SK-N-SH (cell line): ENCODE data around the gene SPRYD4.

Experiments
- CTCF ChIP-seq: fragments of 200-600 bp; sonication (generic); IDR thresholded peaks from 2 replicates; pipeline ENCODE4 v1.6.1; 2017; ENCODE audit warnings: antibody characterized with exemption, mild to moderate bottlenecking, moderate library complexity
- EZH2phosphoT487 ChIP-seq: fragments of 200-600 bp; sonication (generic); IDR thresholded peaks from 2 replicates; pipeline ENCODE4 v1.6.1; 2017; ENCODE audit warnings: low read depth, mixed run types, mild to moderate bottlenecking, antibody characterized with exemption, moderate library complexity, borderline replicate concordance
- GATA2 ChIP-seq: sonication (generic); formaldehyde crosslinking; IDR thresholded peaks from 2 replicates; pipeline ENCODE4 v1.5.0; 2020; ENCODE audit warnings: mild to moderate bottlenecking, missing genetic modification reagents
- JUND ChIP-seq: IDR thresholded peaks from 2 replicates; pipeline ENCODE4 v1.4.0; 2012
- MAX ChIP-seq: IDR thresholded peaks from 2 replicates; pipeline ENCODE4 v1.4.0; 2012; ENCODE audit warnings: low read depth
- NRF1 ChIP-seq: IDR thresholded peaks from 2 replicates; pipeline ENCODE4 v1.6.1; 2012; ENCODE audit warnings: low read depth, mild to moderate bottlenecking, low read length
- POLR2AphosphoS5 ChIP-seq: IDR thresholded peaks from 2 replicates; pipeline ENCODE4 v1.6.1; 2012; ENCODE audit warnings: low read depth, low read length
- RFX5 ChIP-seq: IDR thresholded peaks from 2 replicates; pipeline ENCODE4 v1.6.1; 2012; ENCODE audit warnings: mild to moderate bottlenecking, improper control_type of control experiment, low read length
- USF2 ChIP-seq: fragments of 150-350 bp; IDR thresholded peaks from 2 replicates; pipeline ENCODE4 v1.6.1; 2017; ENCODE audit warnings: antibody characterized with exemption, low read length, low read depth, borderline replicate concordance
- YY1 ChIP-seq: IDR thresholded peaks from 2 replicates; pipeline ENCODE4 v1.4.0; 2012; ENCODE audit warnings: low read depth, mild to moderate bottlenecking

- TF ChIP-seq CTCF (no peak), NRF1 (no peak), POLR2AphosphoS5 (no peak), RFX5 (no peak), GATA2 (CRISPR knock-in tag) (no peak), YY1 (no peak), EZH2phosphoT487 (no peak), JUND (no peak), MAX (no peak), USF2 (no peak)
Observed at GRCh38 chr12:56437430-56438176, 30.8 kb upstream of the SPRYD4 start.
